Rectal smooth muscle tissue (tissue), 1 donor: ENCODE measurements around the gene MAN1C1.

Experiments used
- H3K27ac ChIP-seq: one replicate; pipeline ENCODE4 v1.7.0; 2013; ENCODE audit warnings: low read depth, low read length, inconsistent platforms
- H3K27me3 ChIP-seq: one replicate; pipeline ENCODE4 v1.7.0; 2013; ENCODE audit warnings: low read length; ENCODE audit not compliant: control insufficient read depth, insufficient read depth
- H3K36me3 ChIP-seq: one replicate; pipeline ENCODE4 v1.7.0; 2013; ENCODE audit warnings: low read length; ENCODE audit not compliant: control insufficient read depth, insufficient read depth
- H3K4me1 ChIP-seq: one replicate; pipeline ENCODE4 v1.7.0; 2013; ENCODE audit warnings: low read length; ENCODE audit not compliant: control insufficient read depth, insufficient read depth
- H3K4me3 ChIP-seq: one replicate; pipeline ENCODE4 v1.7.0; 2013; ENCODE audit warnings: low read length
- H3K9ac ChIP-seq: one replicate; pipeline ENCODE4 v1.7.0; 2013; ENCODE audit warnings: low read length

Gene MAN1C1

GRCh38 chr1:25832336-25833037 is 215.9 kb downstream of the MAN1C1 start:
- H3K27ac ChIP-seq: no peak overlapping the region
- no peaks in the 10 kb centered on the region for H3K4me1 ChIP-seq
- no peak overlapping the region for H3K4me3 ChIP-seq
- H3K36me3 ChIP-seq: peaks cover 42% of the 10 kb centered on the region
- no peak overlapping the region for H3K9ac ChIP-seq
- H3K27me3 ChIP-seq: no peaks in the 10 kb centered on the region

- H3K27me3 ChIP-seq: no peaks in the 10 kb centered on the region
- no peak overlapping the region for H3K9ac ChIP-seq
- H3K36me3 ChIP-seq: peaks cover 42% of the 10 kb centered on the region
- H3K4me1 ChIP-seq: no peaks in the 10 kb centered on the region
- H3K27ac ChIP-seq: no peak overlapping the region
- no peak overlapping the region for H3K4me3 ChIP-seq
Measured at GRCh38 chr1:25833158-25833557, 216.6 kb downstream of the MAN1C1 start.
